ENCODE data around the gene GRAMD2B. TPM values are rescaled to one million over a fixed set of nuclear protein-coding genes. Genes with fewer than 3 reads are reported as not detected.

GRAMD2B gene
- total RNA-seq, 1 donor = 113 TPM

- no peak for TF ChIP-seq CTCF (IDR thresholded peaks at IDR 0.05; ENCODE audit: insufficient read depth, low read depth, low read length)
- no peak overlapping the region for H3K4me3 ChIP-seq (ENCODE audit: low read depth, low read length)
- peak; percentile 62 for DNase-seq (ENCODE audit: low read depth)
Measured at GRCh38 chr5:126481243-126481642, 58.0 kb downstream of the GRAMD2B start.

- DNase-seq (ENCODE audit: low read depth) = peak; percentile 33
- no peak for TF ChIP-seq CTCF (IDR thresholded peaks at IDR 0.05; ENCODE audit: insufficient read depth, low read depth, low read length)
- no peak overlapping the region for H3K4me3 ChIP-seq (ENCODE audit: low read depth, low read length)
Measured at GRCh38 chr5:126482591-126482990, 59.4 kb downstream of the GRAMD2B start.

- no peak overlapping the region for H3K4me3 ChIP-seq (ENCODE audit: low read depth, low read length)
- DNase-seq (ENCODE audit: low read depth) = peak; percentile 77
- no peak for TF ChIP-seq CTCF (IDR thresholded peaks at IDR 0.05; ENCODE audit: insufficient read depth, low read depth, low read length)
Measured at GRCh38 chr5:126483156-126483555, 59.9 kb downstream of the GRAMD2B start.

- TF ChIP-seq CTCF (IDR thresholded peaks at IDR 0.05; ENCODE audit: insufficient read depth, low read depth, low read length) = no peak
- H3K4me3 ChIP-seq (ENCODE audit: low read depth, low read length) = no peak overlapping the region
- DNase-seq (ENCODE audit: low read depth) = no peak
Measured at GRCh38 chr5:126484253-126484652, 61.0 kb downstream of the GRAMD2B start.

GRCh38 chr5:126486332-126486731 lies 63.1 kb downstream of the GRAMD2B start:
- no peak overlapping the region for H3K4me3 ChIP-seq (ENCODE audit: low read depth, low read length)
- DNase-seq (ENCODE audit: low read depth) = no peak
- TF ChIP-seq CTCF (IDR thresholded peaks at IDR 0.05; ENCODE audit: insufficient read depth, low read depth, low read length) = no peak

GRCh38 chr5:126487596-126487995 lies 64.4 kb downstream of the GRAMD2B start:
- TF ChIP-seq CTCF (IDR thresholded peaks at IDR 0.05; ENCODE audit: insufficient read depth, low read depth, low read length) = no peak
- H3K4me3 ChIP-seq (ENCODE audit: low read depth, low read length) = no peak overlapping the region
- DNase-seq (ENCODE audit: low read depth) = no peak

GRCh38 chr5:126488443-126489065 lies 65.3 kb downstream of the GRAMD2B start:
- no peak for TF ChIP-seq CTCF (IDR thresholded peaks at IDR 0.05; ENCODE audit: insufficient read depth, low read depth, low read length)
- no peak overlapping the region for H3K4me3 ChIP-seq (ENCODE audit: low read depth, low read length)
- no peak for DNase-seq (ENCODE audit: low read depth)

All from fibroblast of villous mesenchyme (primary cell).